AG09319 (cell line): ENCODE measurements around the gene ABCC1.
"Not testable (repeated sequence)": the region's sequence is repeated elsewhere in the genome, so short reads cannot be mapped to it uniquely, and the experiment has no call there.

ENCODE experiments used
- DNase-seq: peaks from one replicate; pipeline ENCODE4 v3.0.0-alpha.2; 2010; ENCODE audit warnings: low read depth; ENCODE audit errors: extremely low read depth
- CTCF ChIP-seq: IDR thresholded peaks from 2 replicates; pipeline ENCODE4 v1.5.1; 2011; ENCODE audit warnings: low read depth, mild to moderate bottlenecking, inconsistent platforms, low read length, moderate library complexity

Gene ABCC1

GRCh38 chr16:16158741-16159374 lies 209.4 kb downstream of the ABCC1 start:
- no peak for DNase-seq

GRCh38 chr16:16159662-16160061 lies 210.2 kb downstream of the ABCC1 start:
- no peak for DNase-seq
- no peak for TF ChIP-seq CTCF

More at GRCh38 chr16:16158741-16159374, 209.4 kb downstream of the ABCC1 start:
- TF ChIP-seq CTCF = no peak

GRCh38 chr16:16161319-16161718 lies 211.9 kb downstream of the ABCC1 start:
- TF ChIP-seq CTCF = no peak
- DNase-seq = no peak

GRCh38 chr16:16161840-16162239 lies 212.4 kb downstream of the ABCC1 start:
- DNase-seq = not testable (repeated sequence)

GRCh38 chr16:16162591-16162990 lies 213.2 kb downstream of the ABCC1 start:
- DNase-seq = no peak
- TF ChIP-seq CTCF = no peak

- DNase-seq = no peak
- no peak for TF ChIP-seq CTCF
These were observed 213.7 kb downstream of the ABCC1 start for GRCh38 chr16:16163109-16163508.

GRCh38 chr16:16163571-16163970 lies 214.2 kb downstream of the ABCC1 start:
- no peak for TF ChIP-seq CTCF
- no peak for DNase-seq

GRCh38 chr16:16164243-16164642 lies 214.8 kb downstream of the ABCC1 start:
- DNase-seq = no peak

More at GRCh38 chr16:16164243-16164642, 214.8 kb downstream of the ABCC1 start:
- no peak for TF ChIP-seq CTCF
